ENCODE results near the gene TMED10. TPM values are rescaled to one million over a fixed set of nuclear protein-coding genes. Genes with fewer than 3 reads are reported as not detected.

The TMED10 gene
- polyA plus RNA-seq, 1 experiment = 505 TPM

GRCh38 chr14:75094896-75095295, 81.5 kb downstream of the TMED10 start:
- no peaks in the 10 kb centered on the region for H3K27me3 ChIP-seq (ENCODE audit: control insufficient read depth, insufficient read depth, low read length)
- no peak for DNase-seq (ENCODE audit: low read depth)
- ChIA-PET CTCF (interaction anchor here (1.2 to 1.7 kb wide), 4 partner anchors 13 to 234 kb away, joined by 3 to 7 read pairs (median 5); no protein-coding TSS in a partner anchor), POLR2A (no interaction called here)
- no peak for TF ChIP-seq CTCF (IDR thresholded peaks at IDR 0.05; ENCODE audit: insufficient read depth, low read depth, low read length)
- H3K4me3 ChIP-seq (ENCODE audit: low read depth, low read length) = no peak overlapping the region
- H3K36me3 ChIP-seq (ENCODE audit: control insufficient read depth, insufficient read depth, low read length) = peaks cover 16% of the 10 kb centered on the region

- peaks cover 11% of the 10 kb centered on the region for H3K36me3 ChIP-seq (ENCODE audit: control insufficient read depth, insufficient read depth, low read length)
- no peaks in the 10 kb centered on the region for H3K27me3 ChIP-seq (ENCODE audit: control insufficient read depth, insufficient read depth, low read length)
- POLR2A ChIA-PET = no interaction called here
- no peak for DNase-seq (ENCODE audit: low read depth)
- CTCF ChIA-PET = interaction anchor here (1.0 to 8.0 kb wide), 2 partner anchors 184 to 202 kb away, joined by 4 to 107 read pairs; no protein-coding TSS in a partner anchor
- no peak for TF ChIP-seq CTCF (IDR thresholded peaks at IDR 0.05; ENCODE audit: insufficient read depth, low read depth, low read length)
- no peak overlapping the region for H3K4me3 ChIP-seq (ENCODE audit: low read depth, low read length)
These were observed 83.7 kb downstream of the TMED10 start for GRCh38 chr14:75092698-75093097.

- no peak for TF ChIP-seq CTCF (IDR thresholded peaks at IDR 0.05; ENCODE audit: insufficient read depth, low read depth, low read length)
- Histone ChIP-seq H3K36me3 (ENCODE audit: control insufficient read depth, insufficient read depth, low read length) (peaks cover 9% of the 10 kb centered on the region), H3K27me3 (ENCODE audit: control insufficient read depth, insufficient read depth, low read length) (no peaks in the 10 kb centered on the region), H3K4me3 (ENCODE audit: low read depth, low read length) (no peak overlapping the region)
- ChIA-PET CTCF (interaction anchor here (0.8 to 8.0 kb wide), 7 partner anchors 9 to 229 kb away, joined by 3 to 107 read pairs (median 5); no protein-coding TSS in a partner anchor), POLR2A (no interaction called here)
- no peak for DNase-seq (ENCODE audit: low read depth)
These were observed 85.2 kb downstream of the TMED10 start for GRCh38 chr14:75091251-75091650.

- ChIA-PET CTCF (interaction anchor here (0.8 to 8.0 kb wide), 7 partner anchors 10 to 228 kb away, joined by 3 to 107 read pairs (median 5); no protein-coding TSS in a partner anchor), POLR2A (no interaction called here)
- Histone ChIP-seq H3K4me3 (ENCODE audit: low read depth, low read length) (no peak overlapping the region), H3K27me3 (ENCODE audit: control insufficient read depth, insufficient read depth, low read length) (no peaks in the 10 kb centered on the region), H3K36me3 (ENCODE audit: control insufficient read depth, insufficient read depth, low read length) (peaks cover 8% of the 10 kb centered on the region)
- no peak for TF ChIP-seq CTCF (IDR thresholded peaks at IDR 0.05; ENCODE audit: insufficient read depth, low read depth, low read length)
- no peak for DNase-seq (ENCODE audit: low read depth)
These were observed 86.1 kb downstream of the TMED10 start for GRCh38 chr14:75090353-75090752.

GRCh38 chr14:75088566-75089373, 87.6 kb downstream of the TMED10 start:
- no peak overlapping the region for H3K4me3 ChIP-seq (ENCODE audit: low read depth, low read length)
- peaks cover 8% of the 10 kb centered on the region for H3K36me3 ChIP-seq (ENCODE audit: control insufficient read depth, insufficient read depth, low read length)
- POLR2A ChIA-PET = no interaction called here
- no peak for DNase-seq (ENCODE audit: low read depth)
- CTCF ChIA-PET = interaction anchor here (0.6 to 8.0 kb wide), 54 partner anchors 10 to 240 kb away, joined by 3 to 107 read pairs (median 5); partner anchors contain the start of genes NEK9, PGF, PROX2 and RPS6KL1
- H3K27me3 ChIP-seq (ENCODE audit: control insufficient read depth, insufficient read depth, low read length) = no peaks in the 10 kb centered on the region
- TF ChIP-seq CTCF (IDR thresholded peaks at IDR 0.05; ENCODE audit: insufficient read depth, low read depth, low read length) = peak; percentile 76
